ENCODE data around the gene BARX2.

Gene BARX2

DNA sequence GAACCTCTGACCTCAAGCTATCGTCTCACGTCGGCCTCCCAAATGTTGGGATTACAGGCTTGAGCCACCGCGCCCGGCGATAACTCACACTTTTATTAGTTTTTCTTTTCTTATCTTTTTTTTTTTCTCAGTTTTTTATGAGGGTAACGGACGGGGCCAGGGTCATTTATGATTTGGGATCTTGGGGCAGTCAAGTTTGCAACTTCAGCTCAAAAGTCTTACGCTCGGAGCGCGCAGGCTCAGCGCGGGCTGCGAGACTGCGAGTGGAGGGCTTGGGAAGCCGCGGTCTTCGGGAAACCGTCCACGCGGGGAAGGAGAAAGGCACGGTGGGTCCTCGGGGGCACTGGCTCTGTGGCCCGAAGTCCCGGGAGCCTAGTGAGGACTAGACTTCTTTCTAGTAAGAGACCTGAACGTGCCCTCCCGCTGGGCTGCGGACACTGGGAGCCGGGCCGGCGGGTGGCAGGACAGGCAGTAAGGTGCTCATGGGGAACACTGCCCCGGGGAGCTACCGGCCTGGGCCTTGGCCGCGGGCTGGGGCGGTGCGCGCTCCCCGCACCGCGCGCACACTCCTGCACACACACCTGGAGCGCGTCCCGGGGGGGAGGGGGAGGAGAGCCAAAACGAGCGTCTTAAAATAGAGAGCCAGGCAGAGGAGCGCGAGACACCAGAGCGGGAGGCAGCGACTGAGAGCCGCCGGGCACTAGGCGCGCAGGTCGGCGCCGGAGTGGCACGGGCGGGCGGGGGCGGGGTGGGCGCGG, 476 bp upstream of the BARX2 start:
- H3K27ac ChIP-seq, result no peak overlapping the region
- TF ChIP-seq, protein P1, sequence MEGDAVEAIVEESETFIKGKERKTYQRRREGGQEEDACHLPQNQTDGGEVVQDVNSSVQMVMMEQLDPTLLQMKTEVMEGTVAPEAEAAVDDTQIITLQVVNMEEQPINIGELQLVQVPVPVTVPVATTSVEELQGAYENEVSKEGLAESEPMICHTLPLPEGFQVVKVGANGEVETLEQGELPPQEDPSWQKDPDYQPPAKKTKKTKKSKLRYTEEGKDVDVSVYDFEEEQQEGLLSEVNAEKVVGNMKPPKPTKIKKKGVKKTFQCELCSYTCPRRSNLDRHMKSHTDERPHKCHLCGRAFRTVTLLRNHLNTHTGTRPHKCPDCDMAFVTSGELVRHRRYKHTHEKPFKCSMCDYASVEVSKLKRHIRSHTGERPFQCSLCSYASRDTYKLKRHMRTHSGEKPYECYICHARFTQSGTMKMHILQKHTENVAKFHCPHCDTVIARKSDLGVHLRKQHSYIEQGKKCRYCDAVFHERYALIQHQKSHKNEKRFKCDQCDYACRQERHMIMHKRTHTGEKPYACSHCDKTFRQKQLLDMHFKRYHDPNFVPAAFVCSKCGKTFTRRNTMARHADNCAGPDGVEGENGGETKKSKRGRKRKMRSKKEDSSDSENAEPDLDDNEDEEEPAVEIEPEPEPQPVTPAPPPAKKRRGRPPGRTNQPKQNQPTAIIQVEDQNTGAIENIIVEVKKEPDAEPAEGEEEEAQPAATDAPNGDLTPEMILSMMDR (IDR thresholded peaks at IDR 0.05), result no peak
- TF ChIP-seq ZFX (IDR thresholded peaks at IDR 0.05; ENCODE audit: borderline replicate concordance), result no peak

DNA sequence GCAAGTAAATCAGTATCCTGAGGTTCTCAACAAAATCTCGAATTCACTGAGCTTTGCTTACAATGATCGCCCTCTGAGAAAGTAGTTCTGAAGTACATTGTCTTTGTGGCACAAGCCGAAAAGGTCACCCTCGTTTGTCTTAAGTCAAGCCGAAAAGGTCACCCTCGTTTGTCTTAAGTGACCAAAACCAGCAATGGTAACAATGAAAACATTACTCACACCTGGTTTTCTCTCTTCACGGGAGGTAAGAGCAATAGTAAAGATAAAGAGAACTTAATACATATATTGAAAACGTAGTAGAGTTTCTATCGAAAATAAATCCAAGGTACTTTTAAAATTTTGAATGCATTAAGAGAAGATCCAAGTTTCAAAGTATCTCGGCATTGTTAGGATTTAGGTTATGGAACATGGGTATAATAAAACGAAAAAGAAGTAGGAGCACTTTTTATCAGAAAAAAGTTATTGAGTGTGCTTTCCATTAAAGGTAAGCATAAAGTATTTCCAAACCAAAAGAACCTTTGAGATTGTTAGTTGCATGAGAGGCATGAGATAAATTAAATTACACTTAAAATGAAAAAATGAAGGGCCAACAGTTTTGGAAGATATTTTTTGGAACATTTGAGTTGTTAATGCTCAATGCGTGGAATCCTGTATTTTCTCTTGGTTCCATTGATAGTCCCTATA, 1.2 kb downstream of the BARX2 start:
- no peak for TF ChIP-seq ZFX (IDR thresholded peaks at IDR 0.05; ENCODE audit: borderline replicate concordance)
- TF ChIP-seq, protein P1 (IDR thresholded peaks at IDR 0.05), result no peak
- no peak overlapping the region for H3K27ac ChIP-seq

DNA sequence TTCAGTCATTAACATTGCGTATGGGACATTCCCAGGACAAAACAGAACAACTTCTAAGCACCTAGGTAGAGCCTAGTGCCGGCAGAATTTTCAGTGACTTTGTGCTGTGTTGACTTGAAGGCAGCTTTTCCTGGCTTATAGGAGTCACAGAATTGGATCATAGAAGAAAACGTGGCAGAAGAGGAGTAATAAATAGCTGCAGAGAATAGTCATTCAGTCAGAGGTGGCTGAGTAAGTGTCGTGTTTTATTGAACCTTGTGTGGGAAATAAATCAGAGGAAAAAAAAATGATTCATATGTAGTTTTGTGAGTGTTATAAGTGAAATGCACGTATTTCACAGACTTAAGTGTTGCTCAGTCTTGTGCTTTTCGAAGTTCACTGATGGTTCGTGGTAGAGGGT, 2.1 kb downstream of the BARX2 start:
- no peak overlapping the region for H3K27ac ChIP-seq
- TF ChIP-seq, protein P1 (IDR thresholded peaks at IDR 0.05), result no peak
- TF ChIP-seq ZFX (IDR thresholded peaks at IDR 0.05; ENCODE audit: borderline replicate concordance), result no peak

DNA sequence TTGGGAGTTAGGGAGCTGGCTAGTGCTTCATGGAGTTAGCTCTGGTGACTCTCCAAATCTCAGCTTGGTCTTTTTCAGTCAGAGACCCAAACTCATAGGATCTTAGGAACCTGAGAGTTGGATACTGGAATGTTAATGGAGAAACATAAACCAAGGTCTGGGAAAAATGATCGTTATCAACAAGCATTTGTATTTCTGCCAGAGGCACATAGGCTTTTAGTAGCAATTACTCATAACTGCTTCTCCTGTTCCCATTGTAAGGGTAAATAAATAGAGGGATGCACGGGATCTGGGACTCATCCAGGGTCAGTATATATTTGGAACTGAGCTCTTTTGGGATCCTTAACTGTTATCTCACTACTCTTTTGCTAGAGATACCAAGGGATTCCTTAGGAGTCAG, 4.8 kb downstream of the BARX2 start:
- H3K27ac ChIP-seq, result no peak overlapping the region
- no peak for TF ChIP-seq ZFX (IDR thresholded peaks at IDR 0.05; ENCODE audit: borderline replicate concordance)
- TF ChIP-seq, protein P1 (IDR thresholded peaks at IDR 0.05), result no peak

DNA sequence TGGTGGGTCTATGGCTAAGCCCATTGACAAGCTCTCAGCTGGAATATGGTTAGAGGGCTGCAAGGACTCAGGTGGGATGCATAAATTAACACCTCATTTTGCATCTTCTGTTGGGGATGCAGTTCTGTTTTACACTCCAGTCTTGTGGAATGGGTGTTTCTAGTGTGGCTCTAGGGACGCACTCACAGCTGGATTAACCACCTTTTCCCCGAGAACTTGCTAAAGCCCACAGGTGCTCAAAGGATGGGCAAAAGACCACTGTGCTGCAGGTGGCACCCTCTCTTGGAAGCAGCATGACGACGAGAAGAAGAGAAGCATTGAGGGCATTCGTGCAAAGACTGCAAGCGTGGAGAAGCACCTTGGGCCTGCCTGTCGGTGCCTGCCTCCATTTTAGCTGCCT, 6.9 kb downstream of the BARX2 start:
- no peak for TF ChIP-seq ZFX (IDR thresholded peaks at IDR 0.05; ENCODE audit: borderline replicate concordance)
- TF ChIP-seq, protein P1 (IDR thresholded peaks at IDR 0.05), result no peak
- no peak overlapping the region for H3K27ac ChIP-seq

DNA sequence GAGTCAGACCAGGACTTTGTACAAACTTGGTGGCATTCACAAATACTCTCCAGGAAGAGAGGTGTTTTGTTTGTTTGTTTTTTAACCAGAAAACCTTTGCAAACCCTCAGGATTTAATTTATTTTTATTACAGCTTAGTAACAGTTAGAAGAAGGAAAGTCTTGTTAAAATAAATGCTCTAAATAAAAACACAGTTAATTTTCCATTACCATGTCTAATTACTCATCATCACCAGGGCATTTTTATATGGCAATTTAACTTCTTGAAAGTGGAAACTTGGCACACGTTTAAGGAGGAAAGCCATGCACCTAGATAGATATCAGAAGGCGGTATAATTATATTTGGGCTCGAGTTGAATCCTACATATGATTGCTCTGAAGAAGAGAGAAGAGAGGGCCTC, 7.4 kb downstream of the BARX2 start:
- H3K27ac ChIP-seq, result no peak overlapping the region
- TF ChIP-seq, protein P1 (IDR thresholded peaks at IDR 0.05), result no peak
- TF ChIP-seq ZFX (IDR thresholded peaks at IDR 0.05; ENCODE audit: borderline replicate concordance), result no peak

DNA sequence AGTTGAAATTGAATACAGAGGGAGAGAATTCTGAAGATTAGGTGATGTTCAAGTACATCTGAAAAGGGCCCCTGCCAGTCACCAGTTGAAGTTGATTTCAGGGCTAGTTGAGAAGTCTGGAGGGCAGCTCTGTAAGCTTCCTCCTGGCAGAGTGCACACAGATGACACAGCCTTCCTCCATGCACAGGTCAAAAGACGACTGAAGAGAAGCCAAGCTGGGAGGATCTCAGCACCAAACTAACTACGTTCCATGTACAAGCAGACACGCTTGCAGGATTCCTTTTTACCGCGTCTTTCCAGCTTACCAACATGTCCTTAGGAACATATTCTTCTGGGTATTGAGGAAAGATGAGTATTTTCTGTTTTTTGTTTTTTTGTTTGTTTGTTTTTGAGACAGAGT, 7.9 kb downstream of the BARX2 start:
- H3K27ac ChIP-seq, result no peak overlapping the region
- TF ChIP-seq, protein P1 (IDR thresholded peaks at IDR 0.05), result no peak
- no peak for TF ChIP-seq ZFX (IDR thresholded peaks at IDR 0.05; ENCODE audit: borderline replicate concordance)

All from 22Rv1 (cell line).